CD14-positive monocyte (primary cell): ENCODE data around the gene HSD17B10. TPM values are rescaled to one million over a fixed set of nuclear protein-coding genes. Genes with fewer than 3 reads are reported as not detected.
A peak's percentile ranks its signal among the peaks of the same experiment; 100 is the strongest.

Source experiments
- DNase-seq, 3 donors: peaks; one replicate each; pipeline ENCODE4 v3.0.0-alpha.2; 2011 to 2022
- H2AFZ ChIP-seq: 2 replicates; pipeline ENCODE4 v1.6.0; 2012; ENCODE audit warnings: mild to moderate bottlenecking, low read depth, low read length, inconsistent platforms; ENCODE audit not compliant: insufficient read depth, poor library complexity, severe bottlenecking
- H3K27ac ChIP-seq, 2 donors: 1 replicate in 1 of 2; 2 replicates in 1 of 2; pipeline ENCODE4 v1.5.1; 2012 to 2013; ENCODE audit warnings: low read length in 2 of 2, control low read depth in 1 of 2, inconsistent platforms in 1 of 2, low read depth in 1 of 2, mild to moderate bottlenecking in 1 of 2
- H3K27me3 ChIP-seq, 2 donors: one replicate each; pipeline versions ENCODE4 v1.6.0 to v1.6.1; 2011 to 2013; ENCODE audit warnings: low read length in 2 of 2; ENCODE audit not compliant: control insufficient read depth in 2 of 2, insufficient read depth in 2 of 2
- H3K36me3 ChIP-seq, 2 donors: replicated peaks in 1 of 2; 1 replicate in 1 of 2; 2 replicates in 1 of 2; pipeline versions ENCODE4 v1.5.1 to v1.6.1; 2012 to 2013; ENCODE audit warnings: low read length in 2 of 2, control low read depth in 1 of 2, inconsistent platforms in 1 of 2, mild to moderate bottlenecking in 1 of 2; ENCODE audit not compliant: insufficient read depth in 2 of 2, control insufficient read depth in 1 of 2
- H3K4me1 ChIP-seq, 2 donors: 1 replicate in 1 of 2; 2 replicates in 1 of 2; pipeline versions ENCODE4 v1.5.1 to v1.6.1; 2012 to 2013; ENCODE audit warnings: low read length in 2 of 2, control low read depth in 1 of 2, inconsistent platforms in 1 of 2, mild to moderate bottlenecking in 1 of 2, moderate library complexity in 1 of 2; ENCODE audit not compliant: insufficient read depth in 2 of 2, control insufficient read depth in 1 of 2
- H3K4me2 ChIP-seq: replicated peaks from 2 replicates; pipeline ENCODE3; 2012; ENCODE audit warnings: low read length, moderate library complexity, mild to moderate bottlenecking; ENCODE audit not compliant: poor library complexity, severe bottlenecking; ENCODE audit errors: extremely low read depth
- H3K4me3 ChIP-seq, 3 experiments: fragments of 200-600 bp in 1 of 3; sonication (generic) in 1 of 3; replicated peaks in 1 of 3; 1 replicate in 2 of 3; 2 replicates in 1 of 3; pipeline ENCODE4 v1.5.1; 2011 to 2013; ENCODE audit warnings: low read length in 3 of 3, mild to moderate bottlenecking in 3 of 3, control low read depth in 2 of 3, low read depth in 2 of 3, inconsistent platforms in 1 of 3, moderate library complexity in 1 of 3
- H3K79me2 ChIP-seq: 2 replicates; pipeline ENCODE4 v1.6.0; 2012; ENCODE audit warnings: mild to moderate bottlenecking, control low read depth, inconsistent platforms, low read length, moderate library complexity; ENCODE audit not compliant: insufficient read depth
- H3K9ac ChIP-seq: 2 replicates; pipeline ENCODE4 v1.6.0; 2017; ENCODE audit warnings: low read length, mild to moderate bottlenecking; ENCODE audit not compliant: insufficient read depth, poor library complexity, severe bottlenecking
- H3K9me3 ChIP-seq, 2 donors: replicated peaks in 1 of 2; 1 replicate in 1 of 2; 2 replicates in 1 of 2; pipeline versions ENCODE4 v1.5.1 to v1.6.1; 2012 to 2013; ENCODE audit warnings: low read length in 2 of 2, control low read depth in 1 of 2; ENCODE audit not compliant: control insufficient read depth in 1 of 2, insufficient read depth in 1 of 2
- H4K20me1 ChIP-seq: 2 replicates; pipeline ENCODE4 v1.6.0; 2012; ENCODE audit warnings: mild to moderate bottlenecking, low read length, control low read depth, moderate library complexity; ENCODE audit not compliant: insufficient read depth
- H3K27ac Mint-ChIP-seq, 7 donors: one replicate each; pipeline ENCODE4 v1.8.0; 2020; ENCODE audit warnings: mild to moderate bottlenecking in 7 of 7, mixed read lengths in 7 of 7, moderate library complexity in 6 of 7, inconsistent platforms in 2 of 7
- H3K27me3 Mint-ChIP-seq, 3 donors: one replicate each; pipeline ENCODE4 v1.8.0; 2021 to 2022; ENCODE audit warnings: low read depth in 3 of 3, mild to moderate bottlenecking in 3 of 3, mixed read lengths in 3 of 3, moderate library complexity in 3 of 3, inconsistent platforms in 1 of 3
- H3K36me3 Mint-ChIP-seq, 2 donors: one replicate each; pipeline ENCODE4 v1.8.0; 2020; ENCODE audit warnings: mixed read lengths in 2 of 2, inconsistent platforms in 1 of 2, mild to moderate bottlenecking in 1 of 2
- H3K4me1 Mint-ChIP-seq: one replicate; pipeline ENCODE4 v1.8.0; 2020; ENCODE audit warnings: mild to moderate bottlenecking, mixed read lengths
- H3K4me3 Mint-ChIP-seq, 2 donors: one replicate each; pipeline ENCODE4 v1.8.0; 2020; ENCODE audit warnings: mild to moderate bottlenecking in 2 of 2, mixed read lengths in 2 of 2, moderate library complexity in 1 of 2
- H3K9me3 Mint-ChIP-seq, 7 donors: one replicate each; pipeline ENCODE4 v1.8.0; 2020 to 2022; ENCODE audit warnings: mixed read lengths in 7 of 7, mild to moderate bottlenecking in 6 of 7, moderate library complexity in 6 of 7, inconsistent platforms in 2 of 7
- CTCF ChIP-seq: fragments of 200-600 bp; IDR thresholded peaks from one replicate; pipeline ENCODE4 v1.8.0; 2022; ENCODE audit warnings: antibody characterized with exemption, mild to moderate bottlenecking
- WGBS: methylation state at CpG from one replicate; pipeline ENCODE4 v1.1.5; 2013; ENCODE audit warnings: missing lambda C conversion rate; ENCODE audit not compliant: insufficient coverage; 5-methylcytosine and 5-hydroxymethylcytosine counted together
- intact Hi-C, 2 donors: fragments of 100-400 bp; cut with micrococcal nuclease; formaldehyde crosslinking; loops; one replicate each; pipeline versions ENCODE4 v1.15.0 to v1.15.1; 2023
- polyA plus RNA-seq, 3 donors: library from polyadenylated mRNA; depleted of rRNA in 1 of 3; unstranded in 2 of 3; stranded (reverse) in 1 of 3; fragments of 300-500 nt in 2 of 3; fragments of >200 nt in 1 of 3; fragmentation: Illumina TruSeq in 2 of 3; gene quantifications; 1 replicate in 2 of 3; 2 replicates in 1 of 3; pipeline ENCODE4 v1.2.3, GENCODE V29; 2012 to 2021

The HSD17B10 gene
- polyA plus RNA-seq, 3 donors, result 93.2 to 163 (median 136) TPM

- intact Hi-C loops, result no loop called here
- H3K36me3 ChIP-seq, result no peaks in the 10 kb centered on the region
- WGBS, result 7% methylated on average over 3 of the region's 17 CpGs
- H3K4me3 Mint-ChIP-seq, result peak within 1 kb of the TSS; percentile 85 to 95
- no peak for DNase-seq
- H3K79me2 ChIP-seq, result peaks cover 43% of the 10 kb centered on the region
- peak within 1 kb of the TSS; percentile 91 to 98 (median 96) for H3K27ac Mint-ChIP-seq
- peak within 1 kb of the TSS; percentile 97 for H2AFZ ChIP-seq
- H3K9ac ChIP-seq, result peak within 1 kb of the TSS; percentile 90
- peak within 1 kb of the TSS; percentile 90 to 95 for H3K27ac ChIP-seq
- H3K27me3 ChIP-seq, result no peaks in the 10 kb centered on the region
- peaks cover 0 to 3% (median 0%) of the 10 kb centered on the region in 7 donors for H3K9me3 Mint-ChIP-seq
- peaks cover 41% of the 10 kb centered on the region for H4K20me1 ChIP-seq
- H3K36me3 Mint-ChIP-seq, result peaks cover 3 to 8% of the 10 kb centered on the region in 2 donors
- peaks cover 0 to 11% (median 0%) of the 10 kb centered on the region in 3 donors for H3K27me3 Mint-ChIP-seq
- no peaks in the 10 kb centered on the region for H3K9me3 ChIP-seq
- peak within 1 kb of the TSS; percentile 58 to 93 (median 86) for H3K4me3 ChIP-seq
- peaks cover 23% of the 10 kb centered on the region for H3K4me1 Mint-ChIP-seq
- TF ChIP-seq CTCF, result no peak
- peak within 1 kb of the TSS; percentile 92 for H3K4me2 ChIP-seq
- peaks cover 17 to 29% of the 10 kb centered on the region in 2 donors for H3K4me1 ChIP-seq
Measured at GRCh38 chrX:53422861-53423306, 11.3 kb downstream of the HSD17B10 start, which contains the start of gene RIBC1. TSS of gene RIBC1 (plus strand) at chrX:53422873. CDS start at chrX:53426277, 3,404 bp downstream.

GRCh38 chrX:53422086-53422860 is 11.9 kb downstream of the HSD17B10 start, which contains the start of gene SMC1A:
TSS of gene SMC1A (minus strand) at chrX:53422654. CDS start at chrX:53422600, 54 bp downstream.
- peak within 1 kb of the TSS; percentile 97 for H2AFZ ChIP-seq
- H3K9ac ChIP-seq, result peak within 1 kb of the TSS; percentile 90
- H3K79me2 ChIP-seq, result peaks cover 49% of the 10 kb centered on the region
- H4K20me1 ChIP-seq, result peaks cover 47% of the 10 kb centered on the region
- peak within 1 kb of the TSS; percentile 91 to 98 (median 96) for H3K27ac Mint-ChIP-seq
- WGBS, result under 1% methylated on average over 29 of the region's 75 CpGs
- H3K9me3 Mint-ChIP-seq, result peaks cover 0 to 3% (median 0%) of the 10 kb centered on the region in 7 donors
- H3K4me1 ChIP-seq, result peaks cover 17 to 29% of the 10 kb centered on the region in 2 donors
- H3K27me3 Mint-ChIP-seq, result peaks cover 0 to 7% (median 0%) of the 10 kb centered on the region in 3 donors
- no peaks in the 10 kb centered on the region for H3K27me3 ChIP-seq
- peak; percentile 95 to 100 (median 97) for DNase-seq
- H3K36me3 Mint-ChIP-seq, result peaks cover 4 to 6% of the 10 kb centered on the region in 2 donors
- no peak for TF ChIP-seq CTCF
- intact Hi-C loops, result no loop called here
- peak within 1 kb of the TSS; percentile 58 to 93 (median 86) for H3K4me3 ChIP-seq
- H3K4me3 Mint-ChIP-seq, result peak within 1 kb of the TSS; percentile 85 to 95
- peaks cover 0 to 2% of the 10 kb centered on the region in 2 donors for H3K36me3 ChIP-seq
- no peaks in the 10 kb centered on the region for H3K9me3 ChIP-seq
- H3K27ac ChIP-seq, result peak within 1 kb of the TSS; percentile 90 to 95
- peak within 1 kb of the TSS; percentile 92 for H3K4me2 ChIP-seq
- H3K4me1 Mint-ChIP-seq, result peaks cover 23% of the 10 kb centered on the region
